Measurements from ENCODE around the gene EIPR1.
"Not testable (repeated sequence)": the region's sequence is repeated elsewhere in the genome, so short reads cannot be mapped to it uniquely, and the experiment has no call there.

Gene EIPR1

GRCh38 chr2:3291113-3291512 lies 86.5 kb downstream of the EIPR1 start:
- no peak overlapping the region for H3K27ac ChIP-seq
- no peak for TF ChIP-seq ZFX (IDR thresholded peaks at IDR 0.05)
- TF ChIP-seq CTCF (conservative IDR thresholded peaks at IDR 0.05), result no peak

GRCh38 chr2:3290655-3291054 lies 87.0 kb downstream of the EIPR1 start:
- H3K27ac ChIP-seq, result no peak overlapping the region
- no peak for TF ChIP-seq ZFX (IDR thresholded peaks at IDR 0.05)
- no peak for TF ChIP-seq CTCF (conservative IDR thresholded peaks at IDR 0.05)

- TF ChIP-seq ZFX (IDR thresholded peaks at IDR 0.05) (no peak), CTCF (conservative IDR thresholded peaks at IDR 0.05) (no peak)
- H3K27ac ChIP-seq, result no peak overlapping the region
Observed at GRCh38 chr2:3289971-3290370, 87.6 kb downstream of the EIPR1 start.

GRCh38 chr2:3289526-3289925 lies 88.1 kb downstream of the EIPR1 start:
- no peak overlapping the region for H3K27ac ChIP-seq
- no peak for TF ChIP-seq CTCF (conservative IDR thresholded peaks at IDR 0.05)
- no peak for TF ChIP-seq ZFX (IDR thresholded peaks at IDR 0.05)

- TF ChIP-seq CTCF (conservative IDR thresholded peaks at IDR 0.05) (no peak), ZFX (IDR thresholded peaks at IDR 0.05) (no peak)
- no peak overlapping the region for H3K27ac ChIP-seq
Observed at GRCh38 chr2:3289171-3289515, 88.5 kb downstream of the EIPR1 start.

GRCh38 chr2:3288470-3289170 lies 89.0 kb downstream of the EIPR1 start:
- no peak overlapping the region for H3K27ac ChIP-seq
- TF ChIP-seq CTCF (conservative IDR thresholded peaks at IDR 0.05) (no peak), ZFX (IDR thresholded peaks at IDR 0.05) (no peak)

- no peak for TF ChIP-seq ZFX (IDR thresholded peaks at IDR 0.05)
- no peak for TF ChIP-seq CTCF (conservative IDR thresholded peaks at IDR 0.05)
- H3K27ac ChIP-seq, result no peak overlapping the region
Observed at GRCh38 chr2:3287896-3288295, 89.7 kb downstream of the EIPR1 start.

- H3K27ac ChIP-seq, result not testable (repeated sequence)
Observed at GRCh38 chr2:3286646-3287036, 91.0 kb downstream of the EIPR1 start.
